Lower lobe of right lung (tissue), 2 donors: ENCODE data around the gene PATE1. TPM values are rescaled to one million over a fixed set of nuclear protein-coding genes. Genes with fewer than 3 reads are reported as not detected.

Experiments used
- ATAC-seq, 2 donors: fragments of 200-7000 bp; cut with Tn5 transposase; one replicate each; pipeline ENCODE4 v1.9.1; 2020 to 2022; ENCODE audit warnings: mild to moderate bottlenecking in 2 of 2, moderate library complexity in 2 of 2
- DNase-seq: peaks from one replicate; pipeline ENCODE4 v3.0.0-alpha.2; 2020
- H3K27ac ChIP-seq: fragments of 200-600 bp; one replicate; pipeline ENCODE4 v1.8.0; 2022
- H3K27me3 ChIP-seq: fragments of 200-600 bp; one replicate; pipeline ENCODE4 v1.8.0; 2022; ENCODE audit warnings: low read depth
- H3K36me3 ChIP-seq: fragments of 200-600 bp; one replicate; pipeline ENCODE4 v1.8.0; 2022; ENCODE audit warnings: mild to moderate bottlenecking
- H3K4me1 ChIP-seq: fragments of 200-600 bp; one replicate; pipeline ENCODE4 v1.8.0; 2022
- H3K4me3 ChIP-seq: fragments of 200-600 bp; one replicate; pipeline ENCODE4 v1.8.0; 2022; ENCODE audit warnings: mild to moderate bottlenecking
- H3K9me3 ChIP-seq: fragments of 200-600 bp; one replicate; pipeline ENCODE4 v1.8.0; 2022
- intact Hi-C: fragments of 100-400 bp; cut with DNase I; formaldehyde crosslinking; loops from one replicate; pipeline ENCODE4 v1.11.0; 2022
- total RNA-seq: library from RNA; stranded (reverse); fragmentation: NEBNext Ultra II Directional; extraction: Animal tissue kit (Norgen Biotek cat#: 25700); gene quantifications from one replicate; pipeline ENCODE4 v1.2.1, GENCODE V29; 2021
- TF ChIP-seq, protein P1 (sequence below): fragments of 200-600 bp; IDR thresholded peaks from one replicate; pipeline ENCODE4 v1.8.0; 2022; ENCODE audit warnings: antibody characterized with exemption, mild to moderate bottlenecking
- donor health status: DM: no; HTN: yes; CAD: no; lungs with severe emphysema.

PATE1 gene
- total RNA-seq, 1 donor from 2014 or later, result not detected

- Histone ChIP-seq H3K36me3 (no peaks in the 10 kb centered on the region), H3K27me3 (no peaks in the 10 kb centered on the region), H3K27ac (no peak overlapping the region), H3K4me3 (no peak overlapping the region), H3K4me1 (peaks cover 4% of the 10 kb centered on the region), H3K9me3 (no peaks in the 10 kb centered on the region)
- DNase-seq, result no peak
- TF ChIP-seq, protein P1, sequence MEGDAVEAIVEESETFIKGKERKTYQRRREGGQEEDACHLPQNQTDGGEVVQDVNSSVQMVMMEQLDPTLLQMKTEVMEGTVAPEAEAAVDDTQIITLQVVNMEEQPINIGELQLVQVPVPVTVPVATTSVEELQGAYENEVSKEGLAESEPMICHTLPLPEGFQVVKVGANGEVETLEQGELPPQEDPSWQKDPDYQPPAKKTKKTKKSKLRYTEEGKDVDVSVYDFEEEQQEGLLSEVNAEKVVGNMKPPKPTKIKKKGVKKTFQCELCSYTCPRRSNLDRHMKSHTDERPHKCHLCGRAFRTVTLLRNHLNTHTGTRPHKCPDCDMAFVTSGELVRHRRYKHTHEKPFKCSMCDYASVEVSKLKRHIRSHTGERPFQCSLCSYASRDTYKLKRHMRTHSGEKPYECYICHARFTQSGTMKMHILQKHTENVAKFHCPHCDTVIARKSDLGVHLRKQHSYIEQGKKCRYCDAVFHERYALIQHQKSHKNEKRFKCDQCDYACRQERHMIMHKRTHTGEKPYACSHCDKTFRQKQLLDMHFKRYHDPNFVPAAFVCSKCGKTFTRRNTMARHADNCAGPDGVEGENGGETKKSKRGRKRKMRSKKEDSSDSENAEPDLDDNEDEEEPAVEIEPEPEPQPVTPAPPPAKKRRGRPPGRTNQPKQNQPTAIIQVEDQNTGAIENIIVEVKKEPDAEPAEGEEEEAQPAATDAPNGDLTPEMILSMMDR, result no peak
- intact Hi-C loops, result no loop called here
- no peak for ATAC-seq
Observed at GRCh38 chr11:125763483-125763882, 17.4 kb downstream of the PATE1 start.

DNA sequence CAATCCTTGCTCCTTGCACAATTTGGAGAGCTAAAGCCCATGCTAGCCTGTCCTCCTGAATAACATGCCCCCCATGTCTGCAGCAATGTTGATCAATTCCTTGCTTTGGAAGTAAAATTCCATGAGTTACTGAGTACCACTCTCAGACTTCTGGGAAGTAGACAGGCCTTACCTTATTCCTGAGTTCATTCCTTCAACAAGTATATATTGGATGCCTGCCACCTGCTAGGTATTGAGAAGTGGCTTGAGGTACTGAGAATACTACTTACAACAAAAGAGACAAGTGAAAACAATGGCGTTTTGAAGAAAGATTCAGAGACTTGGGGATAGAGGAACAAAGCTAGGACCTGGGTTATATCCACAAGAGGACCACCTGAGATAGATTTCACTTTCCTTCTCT is 20.2 kb downstream of the PATE1 start:
- H3K36me3 ChIP-seq, result no peaks in the 10 kb centered on the region
- H3K4me3 ChIP-seq, result no peak overlapping the region
- intact Hi-C loops, result no loop called here
- H3K9me3 ChIP-seq, result no peaks in the 10 kb centered on the region
- DNase-seq, result no peak
- TF ChIP-seq, protein P1, result no peak
- no peak overlapping the region for H3K27ac ChIP-seq
- H3K4me1 ChIP-seq, result peaks cover 4% of the 10 kb centered on the region
- ATAC-seq, result peak; percentile 43 to 65
- no peaks in the 10 kb centered on the region for H3K27me3 ChIP-seq

DNA sequence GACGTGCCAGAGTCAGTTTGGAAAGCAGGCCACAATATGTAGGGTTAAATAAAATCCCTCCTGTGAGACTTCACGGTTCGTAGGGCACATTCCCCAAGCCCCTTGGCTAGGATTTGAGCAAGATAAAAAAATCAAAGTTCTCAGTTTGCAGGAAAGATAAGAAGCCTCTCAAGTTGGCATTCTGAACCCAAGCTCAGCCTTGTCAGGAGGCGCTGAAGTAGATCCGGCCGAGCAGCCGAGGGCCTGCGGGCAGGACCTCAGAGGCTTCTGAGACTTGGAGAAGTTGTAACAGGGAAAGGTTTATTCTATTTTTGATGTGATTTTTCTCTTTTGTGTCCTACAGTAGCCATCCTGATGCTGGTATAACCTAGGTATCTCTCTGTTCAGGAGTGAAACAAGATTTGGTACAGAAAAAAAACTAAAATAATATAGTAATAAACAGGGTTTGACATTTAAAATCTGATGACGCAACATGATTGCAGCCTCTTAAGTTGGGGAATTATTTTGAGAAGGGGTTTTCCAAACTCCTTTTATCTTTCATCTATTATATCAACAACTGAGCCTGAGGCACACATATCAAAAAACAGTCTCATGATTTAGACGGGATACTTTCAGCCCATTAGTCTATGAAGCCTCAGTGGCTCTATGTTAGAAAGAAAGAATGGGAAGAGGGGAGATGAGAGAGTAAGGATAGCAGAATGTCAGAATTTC is 22.4 kb downstream of the PATE1 start:
- intact Hi-C loops, result no loop called here
- DNase-seq, result no peak
- TF ChIP-seq, protein P1, result no peak
- ATAC-seq, result peak in 1 of 2 donors; percentile 34
- Histone ChIP-seq H3K9me3 (no peaks in the 10 kb centered on the region), H3K4me3 (no peak overlapping the region), H3K27ac (no peak overlapping the region), H3K27me3 (no peaks in the 10 kb centered on the region), H3K4me1 (peaks cover 4% of the 10 kb centered on the region), H3K36me3 (no peaks in the 10 kb centered on the region)

- no peak overlapping the region for H3K4me3 ChIP-seq
- intact Hi-C loops, result no loop called here
- no peaks in the 10 kb centered on the region for H3K36me3 ChIP-seq
- no peak for DNase-seq
- TF ChIP-seq, protein P1, result no peak
- H3K27me3 ChIP-seq, result no peaks in the 10 kb centered on the region
- no peak for ATAC-seq
- H3K27ac ChIP-seq, result no peak overlapping the region
- peaks cover 4% of the 10 kb centered on the region for H3K4me1 ChIP-seq
- H3K9me3 ChIP-seq, result no peaks in the 10 kb centered on the region
Observed at GRCh38 chr11:125770583-125770982, 24.5 kb downstream of the PATE1 start.

DNA sequence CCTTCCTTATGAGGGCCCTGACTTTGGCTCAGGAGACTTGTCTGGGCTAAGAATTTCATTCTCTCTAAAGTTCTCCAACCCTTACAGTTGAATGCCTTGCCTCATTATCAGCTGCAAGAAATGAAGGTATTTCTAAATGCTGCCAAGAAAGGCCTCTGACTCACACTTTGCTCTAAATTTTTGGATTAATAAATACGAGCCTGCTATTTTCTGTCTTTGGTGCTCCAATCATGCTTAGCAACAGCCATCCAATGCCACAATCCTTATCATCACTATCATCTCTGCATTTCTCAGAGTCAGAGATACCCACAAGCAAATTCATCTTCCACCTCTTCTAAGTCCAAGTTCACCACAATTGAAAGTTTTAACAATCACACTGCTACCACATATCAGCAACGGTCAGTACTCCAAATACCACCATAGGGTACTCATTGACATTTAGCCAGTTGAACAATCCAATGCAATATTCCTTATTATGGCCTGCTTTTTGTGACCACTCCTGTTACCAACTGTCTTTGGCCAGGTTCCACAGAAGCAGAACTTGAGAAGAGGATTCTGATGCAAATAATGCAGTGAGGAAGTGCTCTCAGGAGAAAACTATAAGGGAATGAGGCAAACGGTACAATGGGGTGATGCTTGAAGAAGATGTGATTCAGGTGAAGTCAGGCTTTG is 26.9 kb downstream of the PATE1 start:
- Histone ChIP-seq H3K36me3 (no peaks in the 10 kb centered on the region), H3K9me3 (no peaks in the 10 kb centered on the region), H3K27ac (no peak overlapping the region), H3K4me3 (no peak overlapping the region), H3K27me3 (no peaks in the 10 kb centered on the region), H3K4me1 (peaks cover 4% of the 10 kb centered on the region)
- intact Hi-C loops, result no loop called here
- TF ChIP-seq, protein P1, result no peak
- ATAC-seq (no peak), DNase-seq (no peak)
